Central memory CD4-positive, alpha-beta T cell (primary cell): ENCODE data around the gene SWAP70.
"Not testable (repeated sequence)": the region's sequence is repeated elsewhere in the genome, so short reads cannot be mapped to it uniquely, and the experiment has no call there.

Experiments
- DNase-seq: peaks from one replicate; pipeline ENCODE4 v3.0.0; 2022

SWAP70 gene

DNA sequence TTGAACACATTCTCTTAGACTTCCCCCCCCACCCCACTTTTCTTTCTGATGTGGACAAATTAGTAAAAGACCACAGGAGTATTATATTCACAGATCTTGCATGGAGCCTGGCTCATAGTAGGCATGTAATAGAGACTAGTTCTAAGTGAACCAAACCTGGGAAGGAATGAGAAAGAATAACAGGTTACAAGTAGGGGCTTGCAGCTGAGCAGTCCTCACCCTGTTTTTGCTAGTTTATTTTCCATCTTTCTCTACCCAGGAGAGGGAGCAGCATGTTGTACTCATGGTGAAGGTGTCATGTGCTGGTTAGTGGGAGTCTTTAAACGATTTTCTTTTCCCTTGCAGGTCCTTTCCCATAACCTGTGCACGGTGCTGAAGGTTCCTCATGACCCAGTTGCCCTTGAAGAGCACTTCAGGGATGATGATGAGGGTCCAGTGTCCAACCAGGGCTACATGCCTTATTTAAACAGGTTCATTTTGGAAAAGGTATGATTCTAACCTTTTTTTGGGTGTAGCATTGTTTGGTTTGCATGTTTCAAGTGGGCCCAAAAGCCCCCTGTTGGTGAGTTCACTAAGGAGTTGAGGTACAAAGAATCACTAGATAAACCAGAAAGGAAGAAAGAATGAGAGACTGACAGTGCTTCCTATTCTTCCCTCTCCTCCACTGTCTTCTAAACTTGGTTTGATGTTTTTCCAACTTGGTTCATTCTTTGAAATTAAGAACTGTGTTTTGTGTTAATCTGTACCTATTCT, 30.1 kb downstream of the SWAP70 start:
- DNase-seq, result no peak

DNA sequence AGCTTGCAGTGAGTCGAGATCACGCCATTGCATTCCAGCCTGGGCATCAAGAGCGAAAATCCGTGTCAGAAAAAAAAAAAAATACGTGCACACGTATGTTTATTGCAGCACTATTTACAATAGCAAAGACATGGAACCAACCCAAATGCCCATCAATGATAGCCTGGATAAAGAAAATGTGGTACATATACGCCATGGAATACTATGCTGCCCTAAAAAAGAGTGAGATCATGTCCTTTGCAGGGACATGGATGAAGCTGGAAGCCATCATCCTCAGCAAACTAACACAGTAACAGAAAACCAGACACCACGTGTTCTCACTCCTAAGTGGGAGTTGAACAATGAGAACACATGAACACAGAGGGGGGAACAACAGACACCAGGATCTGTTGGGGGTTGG, 31.4 kb downstream of the SWAP70 start:
- DNase-seq, result not testable (repeated sequence)

DNA sequence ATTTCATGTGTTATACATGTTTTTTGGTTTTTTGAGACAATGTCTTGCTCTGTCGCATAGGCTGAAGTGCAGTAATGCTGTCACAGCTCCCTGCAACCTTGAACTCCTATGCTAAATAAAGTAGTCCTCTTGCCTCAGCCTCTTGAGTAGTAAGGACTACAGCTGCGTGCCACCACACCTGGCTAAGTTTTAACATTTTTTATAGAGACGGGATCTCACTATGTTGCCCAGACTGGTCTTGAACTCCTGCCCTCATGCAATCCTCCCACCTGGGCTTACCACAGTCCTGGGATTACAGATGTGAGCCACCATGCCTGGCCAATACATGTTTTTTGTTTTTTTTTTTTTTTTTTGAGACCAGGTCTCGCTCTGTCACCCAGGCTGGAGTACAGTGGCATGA, 33.9 kb downstream of the SWAP70 start:
- DNase-seq, result no peak

DNA sequence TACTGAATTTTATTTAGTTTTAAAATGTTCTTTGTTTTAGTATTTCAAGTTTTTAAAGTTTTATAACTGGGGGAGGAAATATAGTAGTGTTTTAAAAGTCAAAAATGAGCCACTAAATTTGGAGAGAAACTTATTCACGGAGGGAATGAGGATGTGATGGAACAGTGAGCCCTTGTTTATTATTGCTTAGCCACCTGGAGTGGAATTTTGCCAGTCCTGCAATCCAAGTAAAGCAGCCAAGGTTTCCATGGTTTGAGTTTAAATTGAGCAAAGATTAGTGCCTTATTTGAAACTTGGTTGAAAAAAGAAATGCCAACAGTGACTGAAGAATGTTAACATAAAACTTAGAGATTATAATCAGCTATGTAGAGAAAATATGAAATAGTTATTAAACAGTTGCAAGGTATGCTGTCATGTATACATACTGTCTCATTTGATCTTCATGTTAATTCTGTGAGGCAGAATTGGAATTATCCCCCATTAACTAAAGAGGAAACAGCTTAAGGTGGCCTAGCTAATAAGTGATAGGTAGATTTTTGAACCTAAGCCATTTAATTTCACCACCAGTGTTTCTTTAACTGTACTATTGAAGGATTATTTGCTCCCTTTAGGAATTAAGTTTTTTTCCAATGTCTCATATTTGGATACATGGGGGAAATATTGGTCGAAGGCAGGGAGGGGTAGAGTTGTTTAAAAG, 36.4 kb downstream of the SWAP70 start:
- DNase-seq, result no peak

DNA sequence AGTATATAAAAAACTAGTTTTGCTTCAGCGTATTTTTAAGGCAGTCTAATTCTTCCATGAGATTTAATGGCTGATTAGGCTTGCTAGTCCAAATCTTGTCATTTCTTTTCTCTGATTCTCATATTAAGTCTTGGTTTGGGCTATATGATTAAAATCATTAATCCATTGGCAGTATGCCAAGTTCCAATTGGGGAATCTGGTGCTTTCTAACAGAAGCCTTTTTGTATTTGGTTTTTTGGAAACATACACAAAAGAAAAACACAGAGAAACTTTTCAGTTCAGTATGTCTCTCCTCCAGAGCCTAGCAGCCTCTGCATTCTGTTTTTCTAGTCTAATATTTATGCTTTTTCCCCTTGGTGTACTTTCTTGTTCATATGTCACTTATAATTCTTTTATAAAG, 37.9 kb downstream of the SWAP70 start:
- no peak for DNase-seq

DNA sequence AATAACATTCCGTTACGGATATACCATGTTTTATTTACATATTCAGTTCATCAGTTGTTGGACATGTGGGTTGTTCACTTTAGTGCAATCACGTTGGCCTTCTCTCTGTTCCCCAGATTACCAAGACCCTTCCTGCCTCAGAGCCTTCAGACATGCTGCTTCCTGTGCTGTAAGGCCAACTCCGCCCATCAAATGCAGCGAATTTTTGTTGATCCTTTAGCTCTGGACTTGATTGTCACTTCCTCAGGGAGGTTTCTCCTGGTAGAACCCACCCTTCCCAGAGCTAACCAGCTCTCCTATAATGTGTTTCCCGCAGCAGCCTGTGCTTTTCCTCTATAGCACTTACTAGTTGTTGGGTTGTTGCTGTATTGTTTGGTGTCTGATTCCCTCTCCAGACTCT, 39.4 kb downstream of the SWAP70 start:
- DNase-seq, result no peak

DNA sequence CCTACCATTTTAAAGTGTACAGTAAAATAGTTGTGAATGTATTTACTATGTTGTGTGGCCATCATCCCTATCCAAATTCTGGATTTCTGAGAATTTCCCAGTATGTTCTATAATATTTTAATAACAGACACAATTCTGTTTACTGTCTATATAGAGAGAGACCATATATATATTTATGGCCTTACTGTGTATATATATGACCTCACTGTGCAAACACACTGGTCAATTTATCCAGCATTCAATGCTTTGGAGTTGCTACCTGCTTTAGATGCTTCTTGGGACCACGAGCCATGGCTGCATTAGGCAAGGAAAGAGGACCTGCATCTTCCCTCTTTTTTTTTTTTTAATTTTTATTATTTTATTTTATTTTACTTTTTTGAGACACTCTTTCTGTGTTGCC, 40.2 kb downstream of the SWAP70 start:
- DNase-seq, result no peak

DNA sequence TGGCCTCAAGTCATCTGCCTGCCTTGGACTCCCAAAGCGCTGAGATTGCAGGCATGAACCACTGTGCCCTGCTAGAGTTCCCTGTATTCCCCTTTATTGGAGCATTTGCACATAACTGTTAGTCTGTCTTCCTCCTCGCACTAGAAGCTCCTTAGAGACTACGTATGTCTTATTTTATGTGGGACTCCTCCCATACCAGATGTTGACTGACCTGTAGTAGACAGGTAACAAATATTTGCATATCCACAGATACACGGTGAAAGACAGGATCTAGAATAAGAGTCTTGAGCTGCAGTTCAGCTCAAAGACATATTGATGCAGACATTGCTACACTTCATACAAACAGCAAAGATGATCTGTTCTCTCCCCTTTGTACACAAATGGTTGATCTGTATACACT, 40.7 kb downstream of the SWAP70 start:
- DNase-seq, result no peak

DNA sequence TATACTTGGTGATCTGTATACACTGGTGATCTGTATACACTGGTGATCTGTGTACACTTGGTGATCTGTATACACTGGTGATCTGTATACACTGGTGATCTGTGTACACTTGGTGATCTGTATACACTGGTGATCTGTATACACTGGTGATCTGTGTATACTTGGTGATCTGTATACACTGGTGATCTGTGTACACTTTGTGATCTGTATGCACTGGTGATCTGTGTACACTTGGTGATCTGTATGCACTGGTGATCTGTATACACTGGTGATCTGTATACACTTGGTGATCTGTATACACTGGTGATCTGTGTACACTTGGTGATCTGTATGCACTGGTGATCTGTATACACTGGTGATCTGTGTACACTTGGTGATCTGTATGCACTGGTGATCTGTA, 41.5 kb downstream of the SWAP70 start:
- not testable (repeated sequence) for DNase-seq

DNA sequence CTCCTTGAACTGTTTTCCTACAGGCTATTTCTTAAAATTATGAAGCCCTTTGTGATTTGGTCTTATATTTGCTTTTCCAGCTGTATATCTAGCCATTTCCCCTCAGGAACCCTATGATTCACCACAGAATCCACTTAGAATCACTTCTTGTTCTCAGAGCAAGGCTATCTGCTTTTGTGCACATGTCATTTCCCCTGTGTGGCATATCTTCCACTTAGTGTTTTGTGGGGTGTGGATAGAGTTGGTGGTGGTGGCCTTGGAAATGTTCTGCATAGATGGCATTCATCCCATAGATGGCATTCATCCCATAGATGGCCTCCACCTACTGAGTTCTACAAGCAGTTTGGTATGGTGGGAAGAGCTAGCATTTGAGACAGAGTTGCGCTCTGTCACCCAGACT, 44.7 kb downstream of the SWAP70 start:
- DNase-seq, result no peak

DNA sequence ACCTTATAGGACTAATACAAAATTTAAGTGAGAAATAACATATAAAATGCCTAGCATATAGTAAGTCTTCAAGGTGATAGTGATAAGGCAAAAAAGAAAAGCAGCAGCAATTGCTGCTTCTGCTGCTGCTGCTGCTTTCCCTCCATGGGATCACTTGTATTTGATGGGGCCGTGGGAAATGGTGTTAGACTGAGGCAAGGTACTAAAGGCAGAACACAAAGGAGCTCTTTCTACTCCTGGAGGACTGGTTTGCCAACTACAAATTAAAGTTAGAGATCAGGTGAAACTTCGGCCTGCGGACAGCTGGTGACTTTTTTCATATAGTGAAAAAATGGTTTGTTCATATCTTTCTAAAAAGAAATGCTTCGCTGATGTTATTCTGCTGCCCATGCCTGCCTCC, 46.3 kb downstream of the SWAP70 start:
- DNase-seq, result no peak

DNA sequence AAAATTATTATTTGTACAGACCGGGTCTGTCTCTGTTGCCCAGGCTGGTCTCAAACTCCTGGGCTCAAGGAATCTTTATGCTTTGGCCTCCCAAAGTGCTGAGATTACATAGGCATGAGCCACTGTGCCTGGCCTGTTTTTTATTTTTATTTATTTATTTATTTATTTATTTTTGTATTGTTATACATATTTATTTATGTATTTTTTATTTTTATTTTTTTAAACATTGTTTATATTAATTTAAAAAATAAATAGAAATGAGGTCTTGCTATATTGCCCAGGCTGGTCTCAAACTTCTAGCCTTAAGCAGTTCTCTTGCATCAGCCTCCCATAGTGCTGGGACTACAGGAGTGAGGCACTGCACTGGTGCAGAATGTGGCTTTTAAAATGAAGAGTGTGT, 47.0 kb downstream of the SWAP70 start:
- no peak for DNase-seq

DNA sequence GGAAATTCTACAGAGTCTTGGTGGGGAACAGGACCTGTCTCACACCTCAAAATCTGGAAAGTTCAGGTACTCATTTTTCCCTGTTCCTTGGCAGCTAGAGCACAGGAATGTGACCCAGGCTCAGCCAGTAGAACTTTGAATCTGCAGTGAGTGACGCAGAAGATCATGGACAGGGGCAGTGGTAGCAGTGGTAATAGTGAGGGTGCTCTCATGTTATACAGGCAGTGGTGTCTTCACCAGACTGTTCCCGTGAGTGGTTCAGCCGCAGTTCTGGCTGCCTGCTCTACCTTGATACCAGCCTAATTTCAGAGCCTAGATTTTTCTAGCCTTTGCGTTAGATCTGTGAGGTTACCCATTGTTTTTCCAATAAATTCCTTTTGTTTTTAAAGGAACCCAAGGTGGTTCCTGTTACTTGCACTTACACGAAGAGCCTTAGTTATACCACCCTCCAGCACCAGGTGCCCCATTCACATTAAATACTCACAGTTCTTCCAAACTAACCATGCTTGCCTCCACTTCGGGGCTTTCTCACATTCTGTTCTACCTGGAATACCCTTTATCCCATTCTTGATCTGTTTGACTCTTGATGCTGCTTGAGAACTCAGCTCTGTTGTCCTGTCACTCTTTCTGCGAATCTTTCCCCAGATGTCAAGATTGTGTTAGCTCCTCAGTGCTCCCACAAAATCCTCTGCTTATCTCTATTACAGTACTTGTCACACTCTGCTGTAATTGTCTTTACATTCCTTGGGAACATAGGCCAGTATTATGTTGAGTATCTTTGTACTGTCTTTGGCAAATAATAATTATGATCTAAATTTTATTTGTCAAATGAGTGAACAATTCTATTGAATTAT, 47.8 kb downstream of the SWAP70 start:
- DNase-seq, result no peak

DNA sequence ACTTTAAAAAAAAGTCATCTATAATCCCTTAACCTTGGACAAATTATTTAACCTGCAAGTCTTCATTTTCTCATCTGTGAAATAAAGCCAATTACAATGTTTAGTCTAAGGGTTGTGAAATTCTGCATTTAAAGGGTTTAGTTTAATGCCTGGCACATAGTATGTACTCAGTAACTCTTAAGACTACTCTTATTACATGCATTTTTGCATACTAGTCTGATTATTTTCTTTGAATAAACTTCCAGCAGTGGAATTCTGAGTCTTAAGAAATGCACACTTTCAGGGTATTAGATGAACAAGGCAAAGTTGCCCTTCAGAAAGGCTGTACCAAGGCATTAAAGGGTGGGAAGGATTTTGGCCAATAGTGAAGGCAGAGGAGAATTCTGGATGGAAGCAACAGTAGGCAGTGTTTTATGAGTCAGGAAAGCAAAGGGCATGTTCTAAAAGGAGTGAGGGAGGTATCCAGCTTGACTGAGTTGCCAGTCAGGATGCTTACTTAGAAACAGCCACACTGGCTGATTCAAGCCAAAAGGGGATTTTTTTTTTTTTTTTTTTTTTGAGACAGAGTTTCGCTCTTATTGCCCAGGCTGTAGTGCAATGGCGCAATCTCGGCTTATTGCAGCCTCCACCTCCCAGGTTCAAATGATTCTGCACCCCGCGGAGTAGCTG, 50.5 kb downstream of the SWAP70 start:
- no peak for DNase-seq

DNA sequence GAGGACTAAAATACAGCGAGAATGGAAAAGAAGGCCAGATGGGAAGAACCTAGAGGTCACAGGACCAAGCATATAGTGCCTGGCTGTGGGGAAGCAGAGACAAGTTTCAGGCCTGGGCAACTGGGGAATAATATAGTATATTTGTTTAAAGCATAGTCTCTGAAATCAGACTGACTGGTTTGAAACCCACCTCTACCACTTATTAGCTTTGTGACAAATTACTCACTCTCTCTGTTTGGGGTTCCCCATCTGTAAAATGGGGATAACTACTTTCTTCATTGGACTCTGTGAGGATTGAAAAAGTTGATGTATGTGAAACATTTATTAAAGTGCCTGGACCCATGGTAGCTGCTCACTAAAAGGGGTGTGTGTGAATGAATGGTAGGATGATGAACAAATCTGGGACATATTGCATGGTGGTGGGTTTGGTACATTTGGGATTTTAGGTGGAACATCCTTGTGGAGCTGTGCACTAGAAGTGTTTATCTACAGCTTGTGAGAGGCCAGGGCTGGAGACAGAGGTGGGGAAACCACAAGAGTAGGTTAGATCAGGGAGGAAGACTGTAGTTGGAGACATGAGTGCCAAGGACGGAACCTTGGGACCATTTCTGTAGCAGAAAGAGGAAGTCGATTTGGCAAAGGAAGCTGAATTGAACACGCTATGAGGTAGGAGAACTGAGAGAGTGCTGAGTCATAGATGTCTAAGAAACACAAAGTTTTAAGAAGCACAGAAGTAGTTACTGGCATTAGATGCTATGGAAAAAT, 52.6 kb downstream of the SWAP70 start:
- DNase-seq, result no peak

DNA sequence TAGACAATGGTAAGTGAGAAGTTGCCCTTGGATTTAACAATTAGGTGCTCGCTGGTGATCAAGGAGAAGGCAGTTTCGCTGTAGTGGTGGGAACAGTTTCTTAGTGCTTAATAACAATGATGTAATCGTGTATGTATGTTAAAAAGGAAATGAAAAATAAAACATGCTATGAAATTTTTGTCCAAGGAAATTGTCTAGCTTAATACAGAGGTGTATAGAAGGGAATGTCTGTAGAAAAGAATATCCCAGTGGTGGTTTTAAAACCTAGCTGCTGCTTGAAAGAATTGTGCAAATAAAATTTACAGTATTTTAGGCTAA, 53.1 kb downstream of the SWAP70 start:
- DNase-seq, result no peak

DNA sequence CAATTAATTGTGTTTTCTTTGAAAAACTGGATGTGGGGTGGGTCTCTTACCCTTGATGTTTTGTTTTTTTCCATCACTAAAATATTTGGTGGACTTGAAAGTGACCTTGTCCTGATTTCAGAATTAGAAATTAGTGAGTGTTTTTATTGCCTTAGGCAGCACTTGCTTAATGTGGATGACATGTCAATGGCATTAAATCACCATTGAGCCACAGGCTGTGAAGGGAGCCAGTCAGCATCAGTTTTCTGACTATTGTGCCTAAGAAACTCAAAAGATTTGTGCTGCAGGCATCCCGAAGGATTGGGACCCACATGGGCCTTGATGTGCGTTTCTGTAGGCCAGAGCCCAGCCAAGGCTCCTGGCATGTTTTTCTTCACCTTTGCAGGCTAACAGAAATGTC, 53.8 kb downstream of the SWAP70 start:
- DNase-seq, result no peak

DNA sequence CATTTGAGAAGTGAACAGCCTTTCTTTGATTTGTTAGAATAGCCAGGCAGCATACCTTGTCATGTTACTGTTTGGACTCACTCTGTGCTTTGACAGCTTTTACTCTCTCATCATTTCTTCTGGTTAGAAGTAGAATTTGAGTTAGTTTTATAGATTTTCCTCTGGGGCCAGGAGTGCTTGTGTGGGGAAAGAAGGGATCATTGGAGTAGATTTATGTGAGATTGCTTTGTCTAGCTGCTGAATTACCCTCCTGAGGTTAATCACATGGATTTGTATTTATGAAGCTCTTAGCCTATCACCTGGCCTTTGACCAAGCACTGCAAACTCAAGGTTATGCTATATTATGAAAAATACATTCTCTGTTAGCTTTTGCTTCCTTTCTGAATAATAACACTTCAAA, 54.3 kb downstream of the SWAP70 start:
- DNase-seq, result no peak

DNA sequence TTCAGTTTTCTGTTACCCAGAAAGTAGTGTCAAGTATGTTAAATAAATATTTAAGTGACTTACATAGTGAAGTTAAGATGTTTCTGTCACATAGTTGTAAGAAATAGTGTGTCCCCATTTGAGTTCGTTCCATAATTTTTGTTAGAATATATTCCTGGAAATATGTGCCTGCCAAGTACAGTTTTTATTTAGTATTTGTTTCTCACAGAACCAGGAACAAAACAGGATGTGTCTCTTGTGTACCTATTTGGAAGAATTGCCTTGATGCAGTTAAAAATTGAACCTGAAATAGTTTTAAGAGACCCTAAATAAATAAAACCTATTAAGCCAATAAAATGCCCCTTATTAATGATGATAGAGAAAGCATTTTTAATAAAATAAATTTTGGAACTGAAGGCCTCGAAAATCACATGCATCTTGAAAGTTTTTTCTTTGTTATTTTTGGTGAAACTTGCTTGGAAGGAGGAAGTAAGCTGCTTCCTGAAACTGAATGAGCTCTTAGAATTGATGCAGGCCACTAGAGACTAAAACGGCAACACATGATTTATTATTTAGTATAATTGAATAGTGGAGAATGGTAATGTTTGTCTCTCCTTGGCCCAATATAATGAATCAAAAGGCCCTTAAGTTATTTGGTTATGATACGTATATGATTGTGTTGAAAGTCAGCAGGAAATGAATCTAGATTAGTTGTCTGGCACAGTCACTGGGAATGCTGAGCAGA, 55.9 kb downstream of the SWAP70 start:
- no peak for DNase-seq

DNA sequence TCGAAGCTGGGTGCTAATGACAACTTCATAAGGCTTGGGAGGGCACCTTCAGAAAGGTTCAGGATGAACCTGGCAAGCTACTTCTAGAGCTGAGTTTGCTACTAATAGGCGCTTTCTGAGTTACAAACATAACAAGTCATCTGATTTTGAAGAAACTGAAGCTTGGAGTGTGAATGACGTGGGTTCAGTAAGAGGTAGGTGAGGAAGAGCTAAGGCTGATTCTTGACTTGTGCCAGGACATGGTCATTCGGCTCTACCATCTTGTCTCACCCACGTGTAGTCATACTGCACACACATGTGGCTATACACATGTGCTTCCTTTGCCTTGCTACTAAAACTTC, 56.4 kb downstream of the SWAP70 start:
- no peak for DNase-seq

DNA sequence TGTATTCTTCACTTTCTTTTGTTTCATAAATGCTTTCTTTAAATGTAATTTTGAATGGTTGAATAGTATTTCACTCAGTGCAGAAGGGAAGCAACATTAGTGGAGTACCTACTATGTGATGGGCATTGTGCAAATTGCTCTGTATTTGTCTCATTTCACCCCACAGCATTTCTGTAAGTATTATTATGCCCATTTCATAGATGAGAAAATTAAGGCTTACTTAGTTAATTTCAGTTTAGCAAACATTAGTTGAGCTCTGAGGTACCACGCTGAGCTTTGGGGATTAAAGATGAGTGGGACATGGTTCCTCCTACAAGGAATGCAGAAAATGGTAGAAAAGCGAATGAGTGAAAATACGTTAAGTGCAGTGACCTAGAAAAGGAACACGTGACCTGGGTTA, 58.1 kb downstream of the SWAP70 start:
- DNase-seq, result no peak

DNA sequence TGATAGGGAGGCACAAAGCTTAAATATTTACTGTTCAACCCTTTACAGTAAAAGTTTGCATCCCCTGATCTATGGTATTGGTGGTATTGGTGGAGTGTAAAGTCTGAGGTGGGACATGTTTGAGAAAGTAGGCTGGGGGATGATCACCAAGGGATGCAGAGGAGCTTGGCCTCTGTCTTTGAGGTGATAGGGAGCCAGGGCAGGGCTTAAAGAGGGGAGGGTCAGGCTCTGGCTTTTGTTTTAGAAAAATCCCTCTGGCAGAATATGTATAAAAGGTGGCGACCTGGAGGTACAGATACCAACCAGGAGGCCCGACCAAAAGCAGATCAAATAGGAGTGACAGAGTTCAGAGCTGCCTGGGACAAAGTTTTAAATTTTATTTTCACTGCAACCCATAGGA, 59.0 kb downstream of the SWAP70 start:
- no peak for DNase-seq
